HG02571 (cell line): ENCODE results near the gene NR1D2.
"Not testable (repeated sequence)": the region's sequence is repeated elsewhere in the genome, so short reads cannot be mapped to it uniquely, and the experiment has no call there.

Experiments
- ATAC-seq: cut with Tn5 transposase; IDR thresholded peaks from one replicate; pipeline ENCODE4 v1.9.1; 2021; ENCODE audit warnings: mild to moderate bottlenecking, moderate library complexity; ENCODE audit not compliant: unreplicated experiment

NR1D2 gene

DNA sequence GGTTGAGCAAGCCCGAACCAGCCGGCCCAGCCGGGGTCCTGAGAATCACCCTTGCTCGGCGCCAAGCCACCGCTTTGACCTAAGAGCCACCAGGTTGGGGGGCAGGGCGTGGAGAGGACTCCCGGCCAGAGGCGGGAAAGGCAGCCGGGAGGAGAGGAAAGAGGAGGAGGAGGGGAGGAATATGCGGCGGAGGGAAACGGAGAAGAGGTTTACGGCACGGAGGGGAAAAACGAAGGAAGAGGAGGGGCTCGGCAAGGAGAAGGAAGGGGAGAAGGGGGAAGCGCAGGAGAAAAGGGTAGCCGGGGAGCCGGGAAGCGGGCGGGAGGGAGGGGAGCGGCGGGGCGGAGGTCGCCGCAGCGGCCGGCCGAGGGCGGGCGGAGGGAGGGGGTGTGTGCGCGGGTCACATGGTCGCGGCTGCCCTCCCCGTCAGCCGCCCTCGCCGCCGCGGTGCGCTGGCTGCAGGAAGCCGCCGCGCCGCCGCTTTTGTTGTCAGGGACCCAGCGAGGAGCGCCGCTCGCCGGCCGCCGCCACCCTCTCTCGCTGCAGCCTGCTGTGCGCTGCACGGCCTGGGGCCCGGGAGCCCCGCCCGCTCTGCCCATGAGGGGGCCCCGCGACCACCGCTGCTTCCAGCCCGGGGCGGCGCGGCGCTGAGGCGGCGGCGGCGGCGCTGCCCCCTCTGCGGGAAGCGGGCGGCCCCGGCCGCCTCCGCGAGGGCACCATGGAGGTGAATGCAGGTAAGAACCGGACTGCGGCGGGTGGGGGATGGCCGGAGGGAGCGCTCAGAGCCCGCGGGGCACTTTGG, at the start of gene NR1D2:
NR1D2 (plus strand) TSS at position 426 of the 802 bp plus-strand sequence; CDS start at position 719, 293 bp downstream.
- ATAC-seq, result peak; percentile 58

DNA sequence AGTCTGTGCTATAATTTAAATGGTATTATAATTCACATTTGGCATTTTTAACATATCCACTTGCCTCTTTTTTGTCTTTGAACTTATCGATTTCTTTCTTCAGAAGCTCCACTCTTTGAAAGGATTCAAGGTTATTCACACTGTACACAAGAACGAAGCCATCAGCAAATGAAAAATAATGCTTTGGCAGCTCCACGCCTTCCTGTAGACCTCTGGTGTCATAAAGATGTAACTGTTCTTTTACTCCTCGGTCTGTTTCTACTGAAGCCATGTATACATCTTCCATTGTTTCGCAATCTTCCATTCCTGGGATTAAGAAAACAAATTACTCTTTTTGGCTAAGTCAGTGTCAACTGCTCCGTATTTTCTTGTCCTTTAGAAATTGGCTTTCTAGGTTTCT, 44.3 kb upstream of the NR1D2 start:
- no peak for ATAC-seq

DNA sequence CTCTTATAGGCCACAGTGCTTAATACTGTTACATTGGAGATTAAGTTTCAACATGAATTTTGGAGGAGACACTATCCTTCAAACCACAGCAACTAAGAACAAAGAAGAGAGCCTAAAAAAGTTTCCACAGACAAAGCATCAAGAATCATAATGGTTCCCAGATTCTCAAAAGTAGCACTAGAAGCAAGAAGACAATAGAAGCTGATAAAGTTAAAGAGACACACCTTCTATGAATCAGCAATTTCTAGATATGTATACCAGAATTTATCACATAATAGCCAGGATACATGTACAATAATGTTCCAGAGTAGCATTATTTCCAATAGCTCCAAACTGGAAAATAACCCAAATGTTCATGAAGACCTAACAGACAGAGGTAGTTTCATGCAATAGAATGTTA, 40.5 kb upstream of the NR1D2 start:
- no peak for ATAC-seq

DNA sequence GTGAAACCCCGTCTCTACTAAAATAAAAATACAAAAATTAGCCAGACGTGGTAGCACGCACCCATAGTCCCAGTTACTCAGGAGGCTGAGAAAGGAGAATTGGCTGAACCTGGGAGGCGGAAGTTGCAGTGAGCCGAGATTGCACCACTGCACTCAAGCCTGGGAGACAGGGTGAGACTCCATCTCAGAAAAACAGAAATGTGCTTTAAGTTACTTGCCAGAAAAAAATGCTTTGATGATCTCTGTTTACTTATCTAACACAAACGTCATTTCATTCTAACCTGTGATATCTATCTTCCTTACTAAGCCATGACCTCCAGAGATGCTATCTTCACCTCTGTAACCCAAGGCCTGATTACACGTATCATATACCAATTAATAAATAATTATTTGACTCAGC, 35.7 kb upstream of the NR1D2 start:
- ATAC-seq, result no peak

DNA sequence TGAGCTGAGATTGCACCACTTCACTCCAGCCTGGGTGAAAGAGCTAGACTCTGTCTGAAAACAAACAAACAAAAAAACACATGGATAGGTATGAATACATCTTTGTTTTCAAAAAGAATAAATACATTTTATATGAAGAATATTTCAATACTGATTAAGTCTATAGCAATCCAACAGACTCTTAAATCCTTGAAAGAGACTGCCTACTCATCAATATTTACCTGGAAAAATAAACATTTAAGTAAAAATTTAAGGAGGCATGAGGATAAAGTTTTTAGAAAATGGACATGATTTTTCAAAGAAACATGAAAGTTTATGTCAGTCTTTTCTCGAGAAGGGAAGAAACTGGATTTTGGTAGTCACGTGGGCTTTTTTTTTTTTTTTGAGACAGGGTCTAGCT, 33.7 kb upstream of the NR1D2 start:
- no peak for ATAC-seq

DNA sequence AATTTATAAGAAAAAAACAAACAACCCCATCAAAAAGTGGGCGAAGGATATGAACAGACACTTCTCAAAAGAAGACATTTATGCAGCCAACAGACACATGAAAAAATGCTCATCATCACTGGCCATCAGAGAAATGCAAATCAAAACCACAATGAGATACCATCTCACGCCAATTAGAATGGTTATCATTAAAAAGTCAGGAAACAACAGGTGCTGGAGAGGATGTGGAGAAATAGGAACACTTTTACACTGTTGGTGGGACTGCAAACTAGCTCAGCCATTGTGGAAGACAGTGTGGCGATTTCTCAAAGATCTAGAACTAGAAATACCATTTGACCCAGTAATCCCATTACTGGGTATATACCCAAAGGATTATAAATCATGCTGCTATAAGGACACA, 32.8 kb upstream of the NR1D2 start:
- not testable (repeated sequence) for ATAC-seq

DNA sequence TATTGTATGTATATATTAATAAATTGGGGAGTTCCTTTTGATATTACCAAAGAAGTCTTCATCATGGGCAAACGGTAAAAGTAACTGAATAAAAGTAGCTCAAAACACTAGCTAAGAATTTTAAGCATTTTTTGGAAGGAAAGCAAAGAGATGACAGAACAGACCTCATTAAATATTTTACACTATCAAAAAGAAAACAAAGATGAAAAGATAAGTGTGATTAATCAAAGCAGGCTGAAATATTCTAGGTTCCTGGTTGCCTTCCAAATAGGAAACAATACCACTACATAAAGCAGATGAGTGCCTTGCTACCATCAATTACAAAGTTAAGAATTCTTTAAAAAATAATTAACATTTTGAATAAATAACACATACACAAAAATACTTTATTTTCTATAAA, 31.9 kb upstream of the NR1D2 start:
- no peak for ATAC-seq

DNA sequence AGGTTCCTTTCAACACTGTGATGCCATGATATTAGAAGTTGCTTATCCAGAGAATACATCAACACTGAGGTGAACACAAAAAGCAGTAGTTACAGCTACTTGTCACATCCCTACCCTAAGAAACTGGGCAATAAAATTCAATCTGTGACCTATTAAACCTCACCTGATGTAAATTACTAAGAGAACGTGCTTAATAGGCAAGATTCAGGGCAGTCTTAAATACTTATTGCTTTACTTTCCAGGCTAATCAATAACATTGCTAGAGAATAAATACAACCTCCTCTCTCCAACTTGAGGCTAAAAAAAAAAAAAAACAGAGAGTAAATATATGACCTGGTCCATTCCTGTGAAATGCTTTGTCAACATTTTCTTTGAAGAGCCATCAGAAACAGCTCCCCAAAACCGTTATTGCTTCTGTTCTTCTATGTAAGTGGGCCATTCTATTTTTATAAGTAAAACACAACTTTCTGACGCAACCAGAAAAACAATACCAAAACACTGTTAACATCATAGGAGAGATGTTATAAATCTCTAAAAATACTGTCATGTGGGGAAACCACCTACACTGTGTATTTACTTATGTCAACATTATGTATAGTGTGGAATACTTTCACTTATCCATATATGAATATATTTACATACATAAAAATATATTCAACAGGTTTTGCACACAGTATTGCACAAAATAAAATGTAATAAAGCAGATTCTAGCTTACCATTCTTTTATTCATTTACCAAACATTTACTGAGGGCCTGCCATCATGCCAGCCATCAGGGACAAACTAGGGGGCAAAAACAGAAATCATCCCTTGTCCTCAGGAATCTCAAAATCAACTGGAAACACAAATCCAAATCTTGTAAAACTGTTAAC, 31.0 kb upstream of the NR1D2 start:
- ATAC-seq, result no peak

DNA sequence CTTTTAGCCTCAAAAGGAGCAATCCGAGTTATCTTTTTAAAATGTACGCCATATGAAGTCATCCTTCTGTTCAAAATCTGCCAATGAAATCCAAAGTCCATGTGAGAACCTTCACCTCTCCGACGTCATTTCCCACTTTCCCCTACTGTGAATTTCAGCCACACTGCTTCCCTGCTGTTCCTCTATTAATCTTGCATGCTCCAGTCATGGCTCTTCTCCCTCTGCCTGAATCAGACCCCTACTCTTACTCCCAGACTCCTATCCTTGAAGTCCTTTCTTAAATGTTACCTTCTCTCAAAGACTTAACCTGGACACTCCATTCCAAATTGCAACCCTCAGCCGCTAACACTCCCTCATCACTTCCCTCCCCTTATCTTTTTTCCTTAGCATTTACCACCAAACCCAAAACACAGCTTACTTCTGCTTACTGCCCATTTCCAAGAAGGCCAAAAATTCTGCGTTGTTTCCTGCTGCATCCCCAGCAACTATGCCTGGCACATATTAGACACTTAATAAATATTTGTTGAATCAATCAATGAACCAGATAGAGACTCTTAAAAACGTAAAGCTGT, 29.5 kb upstream of the NR1D2 start:
- no peak for ATAC-seq

DNA sequence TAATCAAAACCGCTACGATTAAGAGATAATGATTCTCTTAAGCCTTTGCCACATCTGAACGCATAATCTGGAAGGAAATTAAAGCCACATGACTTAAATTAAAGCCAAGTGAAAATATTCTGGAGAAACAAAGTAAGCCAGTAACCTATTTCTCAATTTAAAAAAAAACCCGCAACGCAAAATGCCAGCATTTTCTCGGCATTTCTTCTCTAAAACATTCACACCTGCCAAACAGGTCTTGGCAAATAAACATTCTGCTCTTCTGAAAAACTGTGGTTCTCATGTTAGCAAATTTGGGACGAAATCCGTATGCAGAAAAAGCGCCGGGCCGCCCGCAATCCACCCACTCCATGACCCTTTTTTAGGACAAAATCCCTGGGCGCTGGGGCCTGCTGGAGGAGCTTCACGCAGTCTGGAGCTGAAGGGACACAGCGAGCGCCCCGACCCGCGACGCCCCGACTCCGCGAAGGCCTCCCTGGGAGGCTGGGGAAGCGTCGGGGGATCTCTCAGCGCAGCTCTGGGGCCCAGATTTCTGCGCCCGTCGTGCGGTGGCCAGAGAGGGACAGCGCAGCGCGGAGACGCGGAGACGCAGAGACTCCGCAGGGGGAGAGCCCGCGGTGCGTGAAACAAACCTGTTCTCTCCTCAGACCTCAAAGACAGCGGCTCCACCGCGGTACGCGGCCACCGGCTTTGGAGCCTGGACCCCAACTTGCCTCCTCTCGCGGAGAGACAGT, 28.8 kb upstream of the NR1D2 start:
- ATAC-seq, result peak; percentile 32

DNA sequence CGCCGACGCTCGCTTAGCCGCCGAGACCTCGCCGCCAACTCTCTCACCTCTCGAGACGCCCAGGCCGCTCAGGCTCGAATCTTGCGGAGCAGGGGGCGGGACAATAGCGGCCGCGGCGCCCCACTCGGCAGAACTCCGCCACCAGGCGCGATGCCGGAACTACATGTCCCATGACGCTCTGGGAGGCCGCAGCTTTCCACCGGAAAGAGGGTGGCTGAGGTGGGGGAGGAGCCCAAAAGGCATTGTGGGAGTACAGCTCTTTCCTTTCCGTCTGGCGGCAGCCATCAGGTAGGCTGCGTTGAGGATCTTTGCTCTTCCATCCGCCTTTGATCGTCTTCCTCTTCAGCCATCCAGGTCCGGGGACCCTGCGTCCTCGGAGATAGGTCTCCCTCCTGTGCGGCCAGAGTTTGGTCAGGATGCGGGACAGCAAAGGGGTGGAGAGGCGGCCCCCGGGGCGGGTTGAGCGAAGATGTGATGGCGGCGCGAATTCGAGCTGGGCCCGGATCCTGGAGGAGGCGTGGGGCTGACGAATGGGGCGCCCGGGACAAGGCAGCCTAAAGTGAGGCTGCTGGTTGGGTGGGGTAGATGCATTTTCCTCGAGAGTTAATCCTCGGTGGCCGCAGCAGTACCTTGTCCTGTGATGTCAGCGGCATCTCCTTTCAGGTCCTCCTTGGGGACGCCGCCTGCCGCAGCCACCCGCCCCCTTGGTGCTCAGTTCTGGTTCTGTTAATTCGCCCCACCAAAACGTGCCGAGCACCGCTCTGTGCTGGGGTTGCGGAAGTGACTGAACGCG, 28.0 kb upstream of the NR1D2 start, which contains the start of the genes NKIRAS1 and RPL15:
NKIRAS1 (minus strand) TSS at position 105 of the 793 bp plus-strand sequence. CDS start 6,086 bp downstream, outside the sequence.
RPL15 (plus strand) TSS at position 247 of the 793 bp plus-strand sequence. CDS start 728 bp downstream, outside the sequence.
- ATAC-seq, result peak; percentile 92

DNA sequence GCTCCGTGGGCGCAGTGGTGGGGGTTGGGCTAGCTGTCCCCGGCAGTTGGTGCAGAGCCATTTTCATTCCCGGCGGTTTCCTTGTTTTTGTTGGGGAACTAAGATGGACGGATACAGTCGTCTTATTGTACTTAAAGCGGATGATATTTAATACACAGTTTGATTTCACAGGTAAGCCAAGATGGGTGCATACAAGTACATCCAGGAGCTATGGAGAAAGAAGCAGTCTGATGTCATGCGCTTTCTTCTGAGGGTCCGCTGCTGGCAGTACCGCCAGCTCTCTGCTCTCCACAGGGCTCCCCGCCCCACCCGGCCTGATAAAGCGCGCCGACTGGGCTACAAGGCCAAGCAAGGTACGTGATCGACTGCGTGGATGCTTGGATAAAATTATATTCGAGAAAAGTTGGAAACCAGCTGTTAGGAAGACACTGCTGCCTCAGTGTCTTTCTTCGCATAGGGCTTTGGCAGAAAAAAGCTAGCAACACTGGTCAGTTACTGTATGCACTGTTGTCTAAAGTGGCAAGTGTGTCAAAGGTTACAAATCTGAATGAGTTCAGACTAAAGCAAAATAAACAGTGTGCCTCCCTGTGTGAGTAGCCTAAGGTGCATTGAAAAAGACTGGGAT, 27.3 kb upstream of the NR1D2 start:
- not testable (repeated sequence) for ATAC-seq

DNA sequence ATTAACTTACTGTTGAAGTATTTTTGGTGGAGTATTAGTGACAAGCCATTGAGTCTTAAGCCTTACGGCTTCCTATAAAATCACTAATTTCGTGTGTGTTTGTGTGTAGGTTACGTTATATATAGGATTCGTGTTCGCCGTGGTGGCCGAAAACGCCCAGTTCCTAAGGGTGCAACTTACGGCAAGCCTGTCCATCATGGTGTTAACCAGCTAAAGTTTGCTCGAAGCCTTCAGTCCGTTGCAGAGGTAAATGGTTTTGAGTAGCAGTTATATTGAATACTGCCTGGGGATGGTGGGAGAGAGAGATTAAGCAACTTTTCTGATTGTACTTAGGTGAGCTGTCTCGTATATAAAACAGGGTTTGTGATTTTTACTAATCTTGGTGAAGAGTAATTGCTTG, 26.8 kb upstream of the NR1D2 start:
- ATAC-seq, result not testable (repeated sequence)

DNA sequence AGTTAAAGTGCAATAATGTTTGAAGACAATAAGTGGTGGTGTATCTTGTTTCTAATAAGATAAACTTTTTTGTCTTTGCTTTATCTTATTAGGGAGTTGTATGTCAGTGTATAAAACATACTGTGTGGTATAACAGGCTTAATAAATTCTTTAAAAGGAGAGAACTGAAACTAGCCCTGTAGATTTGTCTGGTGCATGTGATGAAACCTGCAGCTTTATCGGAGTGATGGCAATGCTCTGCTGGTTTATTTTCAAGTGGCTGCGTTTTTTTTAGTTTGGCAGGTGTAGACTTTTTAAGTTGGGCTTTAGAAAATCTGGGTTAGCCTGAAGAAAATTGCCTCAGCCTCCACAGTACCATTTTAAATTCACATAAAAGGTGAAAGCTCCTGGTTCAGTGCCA, 25.5 kb upstream of the NR1D2 start:
- ATAC-seq, result no peak

DNA sequence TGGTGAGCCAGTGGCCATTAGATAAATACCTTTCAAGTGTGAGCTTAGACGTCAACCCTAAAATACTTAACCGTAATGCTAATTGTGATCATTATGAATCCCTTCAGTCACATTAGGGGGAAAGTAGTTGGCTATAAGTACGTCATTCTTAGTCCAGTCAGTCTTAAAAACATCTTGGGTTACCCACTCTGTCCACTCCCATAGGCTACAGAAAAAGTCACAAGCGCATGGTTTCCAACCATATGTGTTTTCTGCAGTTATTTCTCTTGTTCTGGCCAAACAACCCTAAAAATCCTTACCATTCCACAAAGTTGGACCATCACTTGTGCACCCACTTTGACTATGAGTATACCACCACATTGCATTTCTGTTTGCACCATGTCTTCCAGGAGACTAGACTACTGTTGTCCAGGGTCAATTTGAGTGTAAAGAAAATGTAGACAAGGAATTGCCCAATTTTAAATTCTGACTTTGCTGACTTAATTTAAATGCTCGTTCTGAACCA, 24.9 kb upstream of the NR1D2 start:
- ATAC-seq, result no peak

DNA sequence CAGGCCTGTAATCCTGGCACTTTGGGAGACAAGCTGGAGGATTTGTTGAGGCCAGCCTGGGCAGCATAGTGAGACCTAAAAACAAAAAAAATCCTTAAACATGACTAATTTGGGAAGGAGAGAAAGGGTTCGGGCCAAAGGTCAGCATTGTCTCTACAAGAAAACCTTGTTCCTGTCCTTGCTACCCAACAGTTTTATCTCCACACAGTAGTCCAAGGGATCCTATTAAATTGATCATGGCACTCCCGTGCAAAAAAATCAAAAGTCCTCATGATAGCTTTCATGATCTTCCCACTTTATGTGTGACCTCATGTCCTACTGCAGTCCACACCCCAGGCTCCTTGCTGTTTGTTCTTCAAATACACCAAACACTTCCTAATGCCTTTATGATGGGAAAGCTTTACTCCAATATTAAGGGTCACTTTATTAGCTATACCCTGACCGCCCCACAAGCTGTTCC, 24.0 kb upstream of the NR1D2 start:
- no peak for ATAC-seq

DNA sequence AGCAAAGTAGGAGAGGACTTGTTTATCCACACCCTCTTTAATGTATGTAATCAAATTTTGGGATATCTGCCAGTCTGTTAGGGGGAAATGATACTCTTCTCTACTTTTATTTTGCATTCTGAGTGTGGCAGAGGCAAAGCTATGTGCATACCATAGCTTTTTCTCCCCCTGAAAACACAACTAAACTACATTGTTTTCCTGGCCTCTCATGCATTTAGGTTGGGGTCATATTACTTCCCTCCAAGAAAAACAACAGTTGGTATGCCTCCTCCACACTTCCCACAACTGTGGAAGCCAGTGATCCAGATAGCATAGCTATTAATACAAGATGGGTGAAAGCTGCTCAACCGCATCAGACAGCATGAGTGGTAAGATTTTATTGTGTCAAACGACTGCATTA, 21.3 kb upstream of the NR1D2 start:
- no peak for ATAC-seq

DNA sequence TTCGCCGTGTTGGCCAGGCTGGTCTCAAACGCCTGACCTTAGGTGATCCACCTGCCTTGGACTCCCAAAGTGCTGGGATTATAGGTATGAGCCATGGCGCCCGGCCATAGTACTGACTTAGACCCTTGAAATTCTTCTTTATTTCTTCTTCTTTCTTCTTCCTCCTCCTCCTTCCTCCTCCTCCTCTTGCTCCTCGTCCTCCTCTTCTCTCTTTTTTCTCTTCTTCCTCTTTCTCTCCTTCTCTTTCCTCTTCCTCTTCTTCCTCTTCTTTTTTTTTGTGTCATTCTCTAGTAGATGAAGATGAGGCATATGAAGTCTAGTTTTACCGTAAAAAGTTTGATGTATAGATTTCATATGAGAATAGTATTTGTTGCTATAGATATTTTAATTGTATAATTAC, 18.8 kb upstream of the NR1D2 start:
- ATAC-seq, result no peak

DNA sequence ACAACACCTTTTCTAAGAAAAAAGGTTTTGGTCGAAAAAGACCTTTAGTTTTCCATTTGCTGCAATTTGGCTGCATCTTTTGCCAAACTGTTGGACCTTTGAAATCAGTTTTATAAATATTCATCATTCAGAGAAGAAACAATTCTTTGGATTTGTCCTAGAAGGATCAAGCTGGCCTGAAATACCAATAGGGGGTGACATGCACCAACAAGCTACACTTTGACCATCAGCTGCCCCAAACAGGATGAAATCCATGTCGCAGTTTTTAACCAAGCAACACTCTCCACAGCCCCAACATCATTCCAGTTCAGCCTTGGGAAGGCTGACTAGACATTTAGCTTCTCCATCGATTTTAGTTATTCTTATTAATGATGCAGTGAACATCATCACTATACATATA, 18.4 kb upstream of the NR1D2 start:
- no peak for ATAC-seq
